ENCODE results near the gene CYB5RL.

GRCh38 chr1:54247863-54248515 is 48.2 kb upstream of the CYB5RL start:
- TF ChIP-seq CTCF (IDR thresholded peaks at IDR 0.05) (no peak), POLR2A (IDR thresholded peaks at IDR 0.05) (no peak)
